Smooth muscle cell (in vitro differentiated cells): ENCODE results near the gene SMIM20. TPM values are rescaled to one million over a fixed set of nuclear protein-coding genes. Genes with fewer than 3 reads are reported as not detected.

Source experiments
- DNase-seq: peaks from one replicate; lab custom pipeline; 2025; ENCODE audit not compliant: unreplicated experiment; lab: John Stamatoyannopoulos, UW
- H2AFZ ChIP-seq: fragments of 200-600 bp; sonication (generic); 2 replicates; pipeline ENCODE4 v1.6.0; 2016; ENCODE audit warnings: antibody characterized with exemption, low read depth, mild to moderate bottlenecking
- H3F3A ChIP-seq: fragments of 200-600 bp; sonication (generic); 2 replicates; pipeline ENCODE4 v1.6.0; 2017; ENCODE audit warnings: antibody characterized with exemption, low read depth
- H3K27ac ChIP-seq: fragments of 200-600 bp; sonication (generic); 2 replicates; pipeline ENCODE4 v1.5.1; 2016; ENCODE audit warnings: low read depth, mild to moderate bottlenecking
- H3K27me3 ChIP-seq: fragments of 200-600 bp; sonication (generic); 2 replicates; pipeline ENCODE4 v1.6.1; 2016; ENCODE audit warnings: low read depth, mild to moderate bottlenecking
- H3K36me3 ChIP-seq: fragments of 200-600 bp; sonication (generic); 2 replicates; pipeline ENCODE4 v1.5.1; 2016; ENCODE audit warnings: low read depth
- H3K4me1 ChIP-seq: fragments of 200-600 bp; sonication (generic); 2 replicates; pipeline ENCODE4 v1.5.1; 2016; ENCODE audit warnings: low read depth
- H3K4me2 ChIP-seq: fragments of 200-600 bp; sonication (generic); 2 replicates; pipeline ENCODE4 v1.6.0; 2016; ENCODE audit warnings: mild to moderate bottlenecking
- H3K4me3 ChIP-seq: fragments of 200-600 bp; sonication (generic); 2 replicates; pipeline ENCODE4 v1.5.1; 2016; ENCODE audit warnings: mild to moderate bottlenecking
- H3K79me2 ChIP-seq: fragments of 200-600 bp; sonication (generic); 2 replicates; pipeline ENCODE4 v1.6.0; 2016; ENCODE audit warnings: low read depth, mild to moderate bottlenecking
- H3K9ac ChIP-seq: fragments of 200-600 bp; sonication (generic); 2 replicates; pipeline ENCODE4 v1.6.0; 2016; ENCODE audit warnings: low read depth
- H3K9me3 ChIP-seq: fragments of 200-600 bp; sonication (generic); replicated peaks from 2 replicates; pipeline ENCODE4 v1.5.1; 2016; ENCODE audit warnings: low read depth
- H4K20me1 ChIP-seq: fragments of 200-600 bp; sonication (generic); 2 replicates; pipeline ENCODE4 v1.6.0; 2016; ENCODE audit warnings: low read depth
- WGBS: methylation state at CpG from one replicate; pipeline ENCODE4 v1.1.7; 2016; ENCODE audit warnings: low lambda C conversion rate; 5-methylcytosine and 5-hydroxymethylcytosine counted together
- polyA plus RNA-seq: library from polyadenylated mRNA; unstranded; fragments of >200 nt; fragmentation: Nextera tagmentation; extraction: Ambion mirVana; gene quantifications from 2 replicates; pipeline ENCODE4 v1.2.1, GENCODE V29; 2016
- total RNA-seq: library from RNA; depleted of rRNA; stranded (reverse); fragments of >200 nt; gene quantifications from 2 replicates; pipeline ENCODE4 v1.2.3, GENCODE V29; 2014
- TF ChIP-seq, protein P1 (sequence below): fragments of 200-600 bp; sonication (generic); IDR thresholded peaks from 2 replicates; pipeline ENCODE4 v1.5.1; 2017; ENCODE audit warnings: borderline replicate concordance, mild to moderate bottlenecking, antibody characterized with exemption; ENCODE audit not compliant: insufficient read depth, poor library complexity, severe bottlenecking

The SMIM20 gene
- total and polyA plus RNA-seq, 2 experiments from 2014 or later, result 40.9 to 52.1 TPM

DNA sequence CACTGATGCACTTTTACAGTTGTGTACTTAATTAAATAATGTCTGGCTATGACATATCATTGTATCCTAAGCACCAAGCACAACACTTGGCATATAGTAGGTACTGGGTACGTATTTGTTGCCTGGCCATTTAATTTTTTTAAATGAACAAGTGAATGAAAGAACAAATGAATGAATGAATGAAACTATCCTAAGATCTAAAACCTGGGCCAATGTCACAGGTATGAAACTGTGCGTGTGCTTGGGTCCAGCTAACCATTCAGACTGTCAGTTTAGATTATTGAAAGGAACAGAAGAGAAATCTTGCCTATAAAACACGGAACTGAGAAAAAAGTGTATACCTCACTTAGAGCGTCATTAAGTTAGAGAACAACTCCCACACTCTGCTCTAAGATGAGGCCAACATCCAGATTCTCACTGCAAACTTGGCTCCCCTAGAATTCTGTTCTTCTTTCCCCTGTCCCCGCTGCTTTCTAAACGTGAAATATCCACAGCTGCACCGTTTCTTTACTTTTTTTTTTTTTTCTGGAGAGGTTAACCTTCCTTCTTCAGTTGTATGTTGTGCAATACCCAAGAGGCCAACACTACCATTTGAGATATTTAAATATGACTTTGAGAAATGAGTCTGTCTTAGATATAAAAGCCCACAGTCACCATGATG, 33.9 kb upstream of the SMIM20 start:
- H3K36me3 ChIP-seq, result no peaks in the 10 kb centered on the region
- no peaks in the 10 kb centered on the region for H3K9me3 ChIP-seq
- H3K4me3 ChIP-seq, result no peak overlapping the region
- 92% methylated on average over 7 of the region's 7 CpGs for WGBS
- DNase-seq, result no peak
- H3F3A ChIP-seq, result no peaks in the 10 kb centered on the region
- no peaks in the 10 kb centered on the region for H4K20me1 ChIP-seq
- H3K4me2 ChIP-seq, result no peak overlapping the region
- no peak overlapping the region for H3K9ac ChIP-seq
- no peak overlapping the region for H3K27ac ChIP-seq
- TF ChIP-seq, protein P1, sequence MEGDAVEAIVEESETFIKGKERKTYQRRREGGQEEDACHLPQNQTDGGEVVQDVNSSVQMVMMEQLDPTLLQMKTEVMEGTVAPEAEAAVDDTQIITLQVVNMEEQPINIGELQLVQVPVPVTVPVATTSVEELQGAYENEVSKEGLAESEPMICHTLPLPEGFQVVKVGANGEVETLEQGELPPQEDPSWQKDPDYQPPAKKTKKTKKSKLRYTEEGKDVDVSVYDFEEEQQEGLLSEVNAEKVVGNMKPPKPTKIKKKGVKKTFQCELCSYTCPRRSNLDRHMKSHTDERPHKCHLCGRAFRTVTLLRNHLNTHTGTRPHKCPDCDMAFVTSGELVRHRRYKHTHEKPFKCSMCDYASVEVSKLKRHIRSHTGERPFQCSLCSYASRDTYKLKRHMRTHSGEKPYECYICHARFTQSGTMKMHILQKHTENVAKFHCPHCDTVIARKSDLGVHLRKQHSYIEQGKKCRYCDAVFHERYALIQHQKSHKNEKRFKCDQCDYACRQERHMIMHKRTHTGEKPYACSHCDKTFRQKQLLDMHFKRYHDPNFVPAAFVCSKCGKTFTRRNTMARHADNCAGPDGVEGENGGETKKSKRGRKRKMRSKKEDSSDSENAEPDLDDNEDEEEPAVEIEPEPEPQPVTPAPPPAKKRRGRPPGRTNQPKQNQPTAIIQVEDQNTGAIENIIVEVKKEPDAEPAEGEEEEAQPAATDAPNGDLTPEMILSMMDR, result no peak
- H3K79me2 ChIP-seq, result no peaks in the 10 kb centered on the region
- peaks cover 16% of the 10 kb centered on the region for H3K4me1 ChIP-seq
- H3K27me3 ChIP-seq, result no peaks in the 10 kb centered on the region
- no peak overlapping the region for H2AFZ ChIP-seq

DNA sequence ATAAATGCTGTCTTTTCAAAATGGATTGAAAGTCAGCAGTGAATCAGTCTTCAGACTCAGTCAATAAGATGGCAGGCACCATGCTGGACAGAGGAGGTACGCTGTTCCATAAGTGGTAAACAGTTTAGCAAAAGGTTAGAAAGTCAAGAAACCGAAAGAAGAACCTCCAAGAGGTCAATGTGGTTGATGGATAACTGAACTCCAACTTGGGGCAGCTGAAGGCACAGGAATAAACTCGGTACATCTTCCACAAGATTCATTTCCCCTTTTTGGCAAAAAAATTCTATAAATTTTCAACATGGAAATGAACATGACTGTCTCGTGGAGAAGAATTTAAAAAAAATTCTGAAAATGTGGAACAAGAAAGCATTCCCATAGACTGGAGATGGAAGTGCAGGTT, 32.8 kb upstream of the SMIM20 start:
- H3K9me3 ChIP-seq, result no peaks in the 10 kb centered on the region
- H3K79me2 ChIP-seq, result no peaks in the 10 kb centered on the region
- H2AFZ ChIP-seq, result no peak overlapping the region
- WGBS, result 96% methylated on average over 4 of the region's 4 CpGs
- H3K4me2 ChIP-seq, result no peak overlapping the region
- no peak overlapping the region for H3K9ac ChIP-seq
- TF ChIP-seq, protein P1, result no peak
- no peaks in the 10 kb centered on the region for H3K36me3 ChIP-seq
- H3K27ac ChIP-seq, result no peak overlapping the region
- no peak overlapping the region for H3K4me3 ChIP-seq
- H3K27me3 ChIP-seq, result no peaks in the 10 kb centered on the region
- no peaks in the 10 kb centered on the region for H4K20me1 ChIP-seq
- no peaks in the 10 kb centered on the region for H3F3A ChIP-seq
- no peak for DNase-seq
- H3K4me1 ChIP-seq, result peaks cover 14% of the 10 kb centered on the region

DNA sequence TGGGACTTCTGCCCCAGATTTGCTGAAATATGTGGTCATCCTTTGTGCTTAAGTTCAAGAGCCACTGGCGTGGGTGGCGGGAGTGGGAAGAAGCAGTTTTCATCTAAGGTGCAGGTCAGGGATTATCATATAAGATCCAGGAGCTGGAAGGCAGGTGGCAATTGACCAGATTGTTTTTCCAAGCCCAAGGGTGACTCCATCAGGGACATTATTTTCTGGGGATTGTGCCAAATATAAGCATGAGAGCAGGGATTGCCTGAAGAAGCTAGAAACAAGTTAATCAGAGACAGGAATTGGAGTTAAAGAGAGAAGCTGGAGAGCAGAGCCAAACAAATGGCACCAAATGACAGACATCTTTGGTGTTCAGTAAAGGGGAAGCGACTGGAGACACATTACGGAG, 31.8 kb upstream of the SMIM20 start:
- no peak overlapping the region for H3K4me2 ChIP-seq
- H3K27me3 ChIP-seq, result no peaks in the 10 kb centered on the region
- no peak overlapping the region for H2AFZ ChIP-seq
- over 99% methylated on average over 4 of the region's 4 CpGs for WGBS
- no peak for DNase-seq
- H3K9me3 ChIP-seq, result no peaks in the 10 kb centered on the region
- no peak overlapping the region for H3K9ac ChIP-seq
- H3K27ac ChIP-seq, result no peak overlapping the region
- H4K20me1 ChIP-seq, result no peaks in the 10 kb centered on the region
- H3K4me1 ChIP-seq, result peaks cover 8% of the 10 kb centered on the region
- no peaks in the 10 kb centered on the region for H3F3A ChIP-seq
- TF ChIP-seq, protein P1, result no peak
- H3K4me3 ChIP-seq, result no peak overlapping the region
- H3K36me3 ChIP-seq, result no peaks in the 10 kb centered on the region
- no peaks in the 10 kb centered on the region for H3K79me2 ChIP-seq

DNA sequence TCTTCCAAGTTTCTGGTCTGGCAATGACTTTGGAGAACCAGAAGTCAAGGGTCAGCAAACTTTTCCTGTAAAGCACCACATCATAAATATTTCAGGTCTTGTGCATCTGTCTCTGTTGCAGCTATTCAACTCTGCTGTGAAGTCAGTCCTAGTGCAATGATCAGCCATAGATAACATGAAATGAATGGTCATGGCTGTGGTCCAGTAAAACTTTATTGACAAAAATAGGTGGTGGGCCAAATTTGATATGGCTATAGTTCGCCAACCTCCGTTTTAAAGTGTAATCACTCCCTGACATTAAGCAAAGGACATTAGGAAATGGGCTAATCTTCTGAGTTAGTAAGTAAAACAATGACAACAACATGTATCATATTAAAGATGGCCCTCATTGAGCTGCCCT, 30.5 kb upstream of the SMIM20 start:
- Histone ChIP-seq H3K4me3 (no peak overlapping the region), H3K9ac (no peak overlapping the region), H3K79me2 (no peaks in the 10 kb centered on the region), H4K20me1 (no peaks in the 10 kb centered on the region), H3K9me3 (no peaks in the 10 kb centered on the region), H3K36me3 (no peaks in the 10 kb centered on the region), H3K27me3 (no peaks in the 10 kb centered on the region), H3K4me2 (no peak overlapping the region), H3K27ac (no peak overlapping the region), H3F3A (no peaks in the 10 kb centered on the region), H3K4me1 (peaks cover 8% of the 10 kb centered on the region), H2AFZ (no peak overlapping the region)
- 87% methylated on average over 2 of the region's 2 CpGs for WGBS
- DNase-seq, result no peak
- TF ChIP-seq, protein P1, result no peak
